ENCODE results near the gene ASAP3.
"Not testable (repeated sequence)": the region's sequence is repeated elsewhere in the genome, so short reads cannot be mapped to it uniquely, and the experiment has no call there.

ASAP3 gene

DNA sequence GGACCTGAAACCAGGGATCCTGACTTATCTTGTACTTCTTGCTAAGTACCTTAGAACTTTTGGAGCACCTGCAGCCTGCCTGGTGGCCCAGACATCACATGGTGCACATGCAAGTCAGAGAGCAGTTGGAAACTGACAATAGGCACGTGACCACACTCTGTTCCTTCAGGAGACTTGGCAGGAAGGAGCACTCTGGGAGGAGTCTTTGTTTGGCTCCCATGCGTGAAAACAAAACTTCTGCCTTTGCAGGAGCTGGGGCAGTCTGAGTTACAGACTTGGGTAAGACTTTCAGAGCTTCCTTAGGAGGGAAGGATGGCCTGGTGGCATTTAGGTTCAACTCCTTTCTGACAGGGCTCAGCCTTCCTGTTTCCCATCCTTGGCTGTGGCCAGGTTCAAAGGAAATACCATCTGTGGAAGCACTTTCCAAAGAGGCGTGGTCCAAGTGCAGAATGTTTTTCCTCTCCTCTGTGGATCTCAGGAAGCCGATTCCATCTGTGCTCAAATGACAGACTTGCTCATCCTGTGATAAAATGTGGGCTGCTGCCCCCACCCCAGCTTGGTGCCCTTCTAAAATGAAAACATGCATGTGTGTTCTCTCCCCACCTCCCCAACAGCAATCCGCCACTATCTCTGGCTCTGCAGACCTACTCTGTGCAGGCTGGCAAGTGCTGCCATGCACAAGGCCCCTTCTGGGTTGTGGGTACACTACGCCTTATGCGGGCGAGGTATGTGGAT is 100.2 kb downstream of the ASAP3 start:
- DNase-seq (ENCODE audit: low read depth) = no peak
- H3K4me3 ChIP-seq (ENCODE audit: low read length) = no peak overlapping the region
- TF ChIP-seq, protein P1, sequence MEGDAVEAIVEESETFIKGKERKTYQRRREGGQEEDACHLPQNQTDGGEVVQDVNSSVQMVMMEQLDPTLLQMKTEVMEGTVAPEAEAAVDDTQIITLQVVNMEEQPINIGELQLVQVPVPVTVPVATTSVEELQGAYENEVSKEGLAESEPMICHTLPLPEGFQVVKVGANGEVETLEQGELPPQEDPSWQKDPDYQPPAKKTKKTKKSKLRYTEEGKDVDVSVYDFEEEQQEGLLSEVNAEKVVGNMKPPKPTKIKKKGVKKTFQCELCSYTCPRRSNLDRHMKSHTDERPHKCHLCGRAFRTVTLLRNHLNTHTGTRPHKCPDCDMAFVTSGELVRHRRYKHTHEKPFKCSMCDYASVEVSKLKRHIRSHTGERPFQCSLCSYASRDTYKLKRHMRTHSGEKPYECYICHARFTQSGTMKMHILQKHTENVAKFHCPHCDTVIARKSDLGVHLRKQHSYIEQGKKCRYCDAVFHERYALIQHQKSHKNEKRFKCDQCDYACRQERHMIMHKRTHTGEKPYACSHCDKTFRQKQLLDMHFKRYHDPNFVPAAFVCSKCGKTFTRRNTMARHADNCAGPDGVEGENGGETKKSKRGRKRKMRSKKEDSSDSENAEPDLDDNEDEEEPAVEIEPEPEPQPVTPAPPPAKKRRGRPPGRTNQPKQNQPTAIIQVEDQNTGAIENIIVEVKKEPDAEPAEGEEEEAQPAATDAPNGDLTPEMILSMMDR (IDR thresholded peaks at IDR 0.05; ENCODE audit: insufficient read depth, low read depth, low read length, missing control alignments) = no peak

GRCh38 chr1:23381233-23381885 is 102.6 kb downstream of the ASAP3 start:
- TF ChIP-seq, protein P1 (IDR thresholded peaks at IDR 0.05; ENCODE audit: insufficient read depth, low read depth, low read length, missing control alignments) = no peak
- DNase-seq (ENCODE audit: low read depth) = no peak
- H3K4me3 ChIP-seq (ENCODE audit: low read length) = no peak overlapping the region

DNA sequence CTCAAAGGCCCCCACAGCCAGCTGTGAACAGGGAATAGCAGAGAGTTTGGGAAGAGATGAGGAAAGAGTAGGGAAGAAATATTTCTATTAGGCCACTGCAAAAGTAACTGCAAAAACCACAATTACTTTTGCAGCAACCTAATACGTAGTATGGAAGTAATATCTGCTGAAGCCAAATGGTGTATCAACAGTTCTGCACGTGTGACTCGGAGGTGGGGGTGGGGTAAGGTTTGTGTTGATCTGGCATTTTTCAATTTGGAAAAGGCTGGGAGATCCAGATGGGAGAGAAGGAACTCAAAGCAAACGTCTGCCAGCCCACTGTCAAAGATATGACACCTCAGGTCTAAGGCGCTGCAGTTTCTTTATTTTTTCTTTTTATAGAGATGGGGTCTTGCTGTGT is 103.3 kb downstream of the ASAP3 start:
- TF ChIP-seq, protein P1 (IDR thresholded peaks at IDR 0.05; ENCODE audit: insufficient read depth, low read depth, low read length, missing control alignments) = no peak
- no peak overlapping the region for H3K4me3 ChIP-seq (ENCODE audit: low read length)
- DNase-seq (ENCODE audit: low read depth) = no peak

- not testable (repeated sequence) for DNase-seq (ENCODE audit: low read depth); H3K4me3 ChIP-seq (ENCODE audit: low read length)
Measured at GRCh38 chr1:23380236-23380635, 103.7 kb downstream of the ASAP3 start.
